GM21423 (cell line): ENCODE results near the gene TTLL8.
"Not testable (repeated sequence)": the region's sequence is repeated elsewhere in the genome, so short reads cannot be mapped to it uniquely, and the experiment has no call there.

Experiments
- ATAC-seq: cut with Tn5 transposase; IDR thresholded peaks from one replicate; pipeline ENCODE4 v1.9.1; 2021; ENCODE audit warnings: mild to moderate bottlenecking, moderate library complexity; ENCODE audit not compliant: unreplicated experiment

The TTLL8 gene

DNA sequence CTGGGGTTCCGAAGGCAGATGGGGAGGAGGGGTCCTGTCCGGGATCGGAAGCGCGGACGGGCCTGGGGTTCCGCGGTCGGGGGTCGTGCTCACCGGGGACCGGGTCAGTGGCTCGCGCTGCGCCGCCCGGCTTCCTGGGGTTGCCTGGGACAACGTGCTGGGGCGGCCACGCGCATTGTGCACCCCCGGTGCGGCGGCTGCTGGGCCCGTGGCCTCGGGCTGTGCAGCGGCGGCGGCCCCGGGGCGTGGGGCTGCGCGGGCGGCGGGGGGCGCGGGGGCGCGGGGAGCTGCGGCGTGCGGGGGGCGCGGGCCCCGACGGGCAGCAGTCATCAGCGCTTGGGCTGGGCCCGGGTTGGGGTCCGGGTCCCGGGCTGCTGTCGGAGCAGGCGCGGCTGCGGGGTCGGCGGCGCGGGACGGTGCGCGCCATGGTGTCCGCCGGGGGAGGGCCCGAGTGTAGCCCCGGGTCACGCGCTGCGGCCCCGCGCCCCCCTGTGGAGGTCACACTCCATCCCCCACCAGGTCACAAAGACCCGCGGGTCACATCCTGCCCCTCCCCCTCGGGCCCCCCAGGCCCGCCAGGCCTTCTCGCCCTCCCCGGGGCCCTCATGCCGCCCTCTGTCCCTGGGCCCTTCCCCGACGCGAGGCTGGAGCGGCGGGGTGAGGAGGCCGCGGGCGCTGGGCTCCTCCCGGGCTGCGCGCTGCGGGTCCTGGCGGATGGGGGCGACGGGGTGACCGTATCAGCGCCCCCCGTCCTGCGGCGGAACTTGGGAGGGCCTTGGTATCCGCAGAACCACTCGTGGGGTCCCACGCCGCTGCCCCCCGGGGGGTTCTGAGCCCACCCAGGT, at the start of gene TTLL8:
Gene TTLL8, minus strand, starts transcription at position 238 of the 845 bp plus-strand sequence.
- ATAC-seq = no peak

DNA sequence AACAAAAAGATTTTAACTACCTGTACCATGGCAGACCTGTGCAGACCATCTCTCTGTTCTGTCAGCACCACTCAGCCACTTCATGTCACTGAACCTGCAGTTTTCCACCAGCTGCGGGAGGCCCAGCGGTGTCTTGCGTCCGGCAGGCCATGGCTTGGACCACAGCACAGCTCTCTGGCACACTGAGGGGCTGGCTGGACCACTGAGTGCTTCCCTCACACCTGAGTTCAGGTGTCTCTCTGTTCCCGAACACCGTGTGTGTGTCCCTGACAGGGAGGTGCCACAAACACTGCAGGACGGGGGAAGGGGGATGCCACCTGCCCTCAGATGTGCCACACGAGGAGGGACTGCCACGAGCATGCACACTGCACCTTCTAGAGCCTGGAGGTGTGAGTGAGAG, 49.4 kb upstream of the TTLL8 start:
- ATAC-seq = no peak

DNA sequence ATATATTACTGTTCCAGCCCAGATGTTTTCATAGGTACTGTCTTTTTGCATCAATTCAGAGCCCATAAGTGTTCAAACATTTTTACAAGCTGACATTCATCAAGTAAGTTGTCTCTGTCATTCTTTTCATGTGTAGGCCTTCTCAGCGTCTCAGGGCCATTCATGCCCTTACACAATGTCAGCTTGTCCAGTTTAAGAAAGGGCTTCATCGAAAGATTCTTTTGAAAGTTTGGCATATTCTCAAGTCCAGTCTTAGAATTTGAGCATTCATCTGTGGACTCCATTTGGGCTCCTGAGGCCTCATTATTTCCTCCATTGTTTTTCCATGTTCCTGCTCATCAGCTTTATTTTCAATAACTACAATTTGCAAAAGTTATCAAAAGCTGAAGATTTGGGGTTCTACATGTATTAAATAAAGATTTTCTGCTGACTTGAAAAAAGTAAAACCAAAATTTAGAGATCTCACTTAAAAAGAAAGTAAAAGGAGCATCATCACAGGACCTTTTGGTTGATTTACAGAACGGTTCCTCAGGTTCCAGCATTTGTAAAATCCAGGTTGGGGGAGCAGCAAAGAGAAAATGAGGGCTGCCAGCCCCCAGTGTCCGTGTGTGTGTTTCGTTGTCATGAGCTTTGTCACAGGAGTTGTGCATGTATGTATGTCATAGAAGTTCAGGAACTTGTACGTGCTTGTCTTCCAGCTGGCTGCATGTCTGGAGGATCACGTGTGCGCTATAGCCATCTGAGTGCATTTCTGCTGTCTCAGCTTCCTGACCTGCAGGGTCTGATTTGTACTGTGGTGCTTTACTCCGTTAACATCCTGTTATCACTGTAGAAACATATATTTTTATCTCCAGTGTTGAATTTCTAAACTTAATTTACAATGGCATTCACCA, 47.4 kb upstream of the TTLL8 start:
- no peak for ATAC-seq

DNA sequence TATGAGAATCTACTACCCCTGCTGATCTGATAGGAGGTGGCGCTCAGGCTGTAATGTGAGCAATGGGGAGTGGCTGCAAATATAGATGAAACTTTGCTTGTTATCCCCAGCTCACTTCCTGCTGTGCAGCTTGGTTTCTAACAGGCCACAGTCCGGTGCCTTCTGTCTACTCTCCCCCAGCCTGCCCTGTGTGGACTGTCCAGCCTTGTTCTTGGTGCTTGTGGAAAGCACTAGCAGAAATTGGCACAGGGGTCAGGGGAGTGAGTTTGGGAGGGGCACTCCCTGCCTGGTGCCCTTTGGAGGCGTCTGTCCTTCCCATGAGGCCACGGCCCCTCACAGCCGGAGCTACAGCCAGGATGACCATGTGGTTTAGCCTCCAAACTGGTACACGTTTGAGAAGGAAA, 46.0 kb upstream of the TTLL8 start:
- no peak for ATAC-seq

DNA sequence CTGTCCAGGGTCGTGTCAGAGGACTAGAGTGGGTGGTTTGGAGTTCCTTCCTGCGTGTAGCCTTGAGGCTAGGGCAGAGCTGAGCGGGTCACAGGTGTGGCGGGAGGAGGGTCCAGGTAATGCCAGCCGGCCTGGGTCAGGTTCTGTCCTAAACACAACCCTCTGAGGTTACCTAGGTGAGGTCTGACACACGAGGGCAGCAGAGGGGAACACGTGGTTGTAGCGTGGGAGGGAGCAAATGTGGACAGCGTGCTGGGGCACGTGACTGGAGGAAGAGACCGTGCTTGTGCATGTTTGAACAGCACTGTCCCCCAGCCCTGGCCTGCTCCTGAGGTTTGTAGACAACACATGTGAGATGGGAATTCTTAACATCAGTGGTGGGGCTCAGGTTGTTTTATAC, 44.8 kb upstream of the TTLL8 start:
- no peak for ATAC-seq

DNA sequence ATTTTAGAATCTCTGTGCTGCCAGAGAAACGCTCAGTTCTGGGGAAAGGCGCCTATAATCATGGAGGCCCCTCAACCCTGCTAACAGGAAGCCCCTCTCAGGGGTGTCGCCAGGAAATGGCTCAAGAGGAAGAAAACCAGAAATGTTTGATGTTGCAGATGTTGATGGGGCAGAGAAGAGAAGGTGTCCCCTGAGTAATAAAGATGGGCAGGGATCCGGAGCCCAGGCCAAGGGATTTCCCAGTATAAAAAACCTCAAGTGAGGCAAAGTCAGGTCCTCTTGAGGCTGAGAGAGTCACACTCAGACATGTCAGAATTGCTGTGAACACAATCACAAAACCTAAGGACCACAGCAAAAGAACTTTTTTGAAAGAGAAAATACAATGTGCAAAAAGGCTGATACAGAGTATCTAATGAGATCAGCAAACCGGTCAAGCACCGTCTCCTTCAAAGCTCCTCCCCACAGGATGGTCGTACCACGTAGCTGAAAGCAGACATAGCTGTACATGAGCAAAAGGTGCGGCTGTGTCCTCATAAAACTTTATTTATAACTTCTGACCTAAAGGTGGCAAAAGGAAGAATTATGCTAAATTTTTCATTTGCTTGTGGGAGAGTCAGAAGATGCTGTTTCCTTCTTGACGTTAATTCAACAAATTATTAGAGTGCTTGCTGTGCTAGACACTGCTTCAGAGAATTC, 43.9 kb upstream of the TTLL8 start:
- ATAC-seq = no peak

DNA sequence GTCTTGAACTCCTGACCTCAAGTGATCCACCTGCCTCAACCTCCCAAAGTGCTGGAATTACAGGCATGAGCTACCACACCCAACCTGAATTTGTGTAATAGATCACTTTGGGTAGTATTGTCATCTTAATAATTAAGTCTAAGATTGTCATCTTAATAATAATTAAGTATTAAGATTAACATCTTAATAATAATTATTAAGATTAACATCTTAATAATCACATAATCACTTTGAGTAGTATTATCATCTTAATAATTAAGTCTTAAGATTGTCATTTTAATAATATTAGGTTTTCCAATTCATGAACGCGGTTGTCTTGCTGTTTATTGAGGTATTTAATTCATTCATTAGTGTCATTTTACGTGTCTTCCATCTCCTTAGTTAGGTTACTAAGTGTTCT, 40.0 kb upstream of the TTLL8 start:
- ATAC-seq = no peak

DNA sequence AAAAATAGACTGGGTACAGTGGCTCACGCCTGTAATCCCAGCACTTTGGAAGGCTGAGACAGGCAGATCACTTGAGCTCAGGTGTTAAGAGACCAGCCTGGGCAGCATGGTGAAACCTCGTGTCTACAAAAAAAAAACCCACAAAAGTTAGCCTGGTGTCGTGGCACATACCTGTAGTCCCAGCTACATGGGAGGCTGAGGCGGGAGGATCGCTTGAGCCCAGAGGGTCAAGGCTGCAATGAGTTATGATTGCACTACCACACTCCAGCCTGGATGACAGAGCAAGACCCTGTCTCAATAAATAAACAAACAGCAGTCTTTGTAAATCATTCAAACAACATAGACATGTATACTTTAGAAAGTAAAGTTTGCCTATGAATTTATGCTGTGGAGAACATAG, 34.2 kb upstream of the TTLL8 start:
- ATAC-seq = no peak

DNA sequence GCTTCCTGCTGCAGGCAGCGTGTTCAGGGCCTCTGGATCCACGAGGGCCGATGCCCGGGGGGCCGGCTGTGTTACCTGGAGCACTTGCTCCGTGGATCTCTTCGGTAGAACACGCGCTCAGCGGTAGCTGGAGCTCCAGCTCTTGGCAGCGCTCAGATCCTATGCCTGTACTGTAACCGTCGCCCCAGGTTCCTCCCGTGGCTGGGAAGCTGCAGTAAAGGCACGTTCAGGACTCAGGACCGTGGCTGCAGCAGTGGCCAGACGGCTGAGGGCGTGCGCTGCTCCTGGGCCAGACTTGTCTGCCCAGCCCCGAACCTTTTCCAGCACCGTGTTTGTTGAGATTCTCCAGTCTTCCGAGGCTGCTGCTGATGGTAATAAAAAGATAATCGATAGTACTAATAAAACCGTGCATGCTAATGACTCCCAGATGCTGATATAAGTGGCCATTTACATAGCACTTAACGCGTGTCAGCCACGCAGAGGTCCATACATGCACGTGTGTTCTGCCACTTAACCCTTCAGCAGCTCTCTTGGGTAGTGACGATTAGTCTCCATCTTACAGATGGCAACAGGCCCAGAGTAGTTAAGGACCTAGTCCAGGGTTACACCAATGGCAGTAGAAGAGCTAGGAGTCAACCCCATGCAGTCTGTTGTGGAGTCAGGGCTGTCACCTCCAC, 33.1 kb upstream of the TTLL8 start:
- ATAC-seq = no peak

DNA sequence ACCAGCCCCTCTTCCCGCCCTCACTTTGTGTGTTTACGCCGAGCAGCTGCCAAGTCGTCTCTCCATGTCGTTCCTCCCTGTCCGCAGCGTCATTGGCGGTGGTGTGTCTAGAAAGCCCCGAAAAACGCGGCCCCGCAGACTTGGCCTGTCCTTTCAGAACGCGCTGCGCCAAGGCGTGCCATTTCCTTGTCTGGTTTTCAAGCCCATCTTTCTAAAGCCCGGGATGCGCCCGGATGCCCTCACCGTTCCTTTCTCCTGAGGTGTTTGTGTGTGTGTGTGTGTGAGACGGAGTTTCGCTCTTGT, 32.3 kb upstream of the TTLL8 start:
- no peak for ATAC-seq

DNA sequence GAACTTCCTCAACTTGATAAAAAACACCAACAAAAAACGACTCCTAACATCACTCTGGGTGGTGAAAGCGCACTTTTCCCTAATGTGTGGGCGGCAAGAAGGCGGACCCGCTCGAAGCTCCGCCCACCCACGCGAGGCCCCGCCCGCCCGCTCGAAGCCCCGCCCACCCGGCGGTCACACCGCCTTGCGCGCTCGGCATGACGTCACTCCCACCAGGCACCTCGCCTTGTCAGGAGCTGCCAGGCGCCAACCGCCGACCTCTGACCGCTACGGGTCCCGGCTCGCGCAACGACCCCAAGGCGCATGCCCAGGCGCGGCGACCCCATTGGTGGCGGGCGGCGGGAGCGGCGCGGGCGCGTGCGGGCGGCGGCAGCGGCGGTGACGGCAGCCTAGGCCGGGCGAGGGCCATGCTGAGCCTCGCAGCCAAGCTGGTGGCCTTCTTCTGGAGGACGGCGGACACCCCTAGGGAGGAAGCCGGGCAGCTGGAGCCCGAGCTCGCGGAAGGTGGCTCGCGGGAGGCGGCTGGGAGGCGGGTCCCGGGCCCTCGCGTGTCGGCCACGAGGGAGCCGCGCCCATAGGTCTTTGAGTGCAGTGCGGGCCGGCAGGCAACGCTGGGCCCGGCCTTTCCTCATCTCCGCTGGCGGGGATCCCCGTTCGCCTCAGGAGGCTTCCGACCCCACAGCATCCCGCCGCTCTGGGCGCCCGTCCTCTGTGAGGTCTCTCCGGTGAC, 31.7 kb upstream of the TTLL8 start, which contains the start of gene MOV10L1:
Gene MOV10L1, plus strand, starts transcription at position 325 of the 730 bp plus-strand sequence. Its CDS starts 83 bp downstream, at position 408.
- ATAC-seq = no peak

DNA sequence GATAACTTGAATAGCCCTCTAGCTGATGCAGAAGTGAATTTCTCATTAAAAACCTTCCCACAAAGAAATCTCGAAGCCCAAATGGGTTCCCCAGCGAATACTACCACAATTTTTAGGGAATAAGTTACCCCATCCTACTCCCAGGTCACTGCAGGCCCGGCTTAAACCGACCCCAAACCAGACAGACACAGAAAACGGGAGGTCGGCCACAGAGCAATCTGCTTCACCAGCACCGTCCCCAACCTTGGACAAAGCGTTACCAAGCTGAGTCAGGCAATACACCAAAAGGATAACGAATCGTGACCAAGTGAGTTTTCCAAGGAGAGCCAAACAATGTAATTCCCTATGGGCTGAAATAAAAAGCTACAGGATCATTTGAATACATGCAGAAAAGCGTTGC, 31.1 kb upstream of the TTLL8 start:
- no peak for ATAC-seq

DNA sequence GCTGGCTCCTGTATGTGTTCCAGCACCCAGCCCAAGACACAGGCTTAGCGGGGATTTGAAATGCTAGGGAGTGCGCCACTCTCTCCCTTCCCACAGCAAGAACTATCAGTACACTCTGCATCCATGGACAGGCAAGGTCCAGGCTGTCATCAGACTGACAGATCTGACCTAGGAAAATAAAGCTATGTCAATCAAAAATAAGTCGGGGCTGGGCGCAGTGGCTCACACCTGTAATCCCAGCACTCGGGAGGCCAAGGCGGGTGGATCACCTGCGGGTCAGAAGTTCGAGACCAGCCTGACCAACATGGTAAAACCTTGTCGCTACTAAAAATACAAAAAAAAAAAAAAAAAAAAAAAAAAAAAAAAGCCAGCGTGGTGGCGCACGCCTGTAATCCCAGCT, 30.0 kb upstream of the TTLL8 start:
- no peak for ATAC-seq

DNA sequence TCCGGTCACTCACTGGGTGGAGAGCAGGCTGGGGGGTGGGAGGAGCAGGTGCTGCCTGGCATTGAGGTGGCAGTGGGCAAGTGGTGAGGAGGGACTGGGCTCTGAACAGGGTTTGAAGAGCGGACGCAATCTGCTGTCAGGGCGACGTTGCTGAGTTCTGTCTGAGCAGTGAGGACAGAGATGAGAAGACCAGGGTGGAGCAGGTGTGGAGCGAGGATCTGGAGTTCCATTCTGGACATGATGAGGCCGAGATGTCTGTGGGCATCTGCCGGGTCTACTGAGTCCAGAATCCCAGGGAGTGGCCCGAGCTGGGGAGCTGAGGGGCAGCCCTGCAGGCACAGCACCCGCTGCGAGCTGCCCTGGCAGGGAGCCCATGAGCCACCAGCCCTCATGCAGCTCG, 29.5 kb upstream of the TTLL8 start:
- no peak for ATAC-seq

DNA sequence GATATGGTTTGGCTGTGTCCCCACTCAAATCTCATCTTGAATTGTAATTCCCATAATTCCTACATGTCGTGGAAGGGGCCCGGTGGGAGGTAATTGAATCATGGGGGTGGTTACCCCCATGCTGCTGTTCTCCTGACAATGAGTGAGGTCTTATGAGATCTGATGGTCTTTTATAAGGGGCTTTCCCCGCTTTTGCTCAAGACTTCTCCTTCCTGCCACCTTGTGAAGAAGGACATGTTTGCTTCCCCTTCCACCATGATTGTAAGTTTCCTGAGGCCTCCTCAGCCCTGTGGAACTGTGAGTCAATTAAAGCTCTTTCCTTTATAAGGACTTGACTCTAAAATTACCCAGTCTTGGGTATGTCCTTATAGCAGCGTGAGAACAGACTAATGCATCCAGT, 28.9 kb upstream of the TTLL8 start:
- ATAC-seq = not testable (repeated sequence)

DNA sequence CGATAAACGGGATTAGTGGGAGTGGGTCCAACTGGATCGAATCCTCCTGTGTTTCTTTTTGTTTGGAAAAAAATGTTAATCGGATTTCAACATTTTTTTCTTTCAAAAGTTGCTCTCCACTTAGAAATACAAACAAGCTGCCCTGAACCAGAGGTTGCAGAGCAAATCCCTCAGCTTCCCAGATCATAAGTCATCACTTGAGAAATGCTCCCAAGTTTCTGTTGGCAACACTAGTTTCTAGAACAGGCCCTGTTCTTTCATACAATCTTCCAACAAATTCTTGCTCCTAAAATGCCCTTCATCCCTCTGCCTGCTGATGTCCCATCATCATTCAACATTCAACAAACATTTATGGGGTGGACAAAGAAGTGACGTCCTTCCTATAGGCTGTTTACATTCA, 28.4 kb upstream of the TTLL8 start:
- ATAC-seq = no peak

DNA sequence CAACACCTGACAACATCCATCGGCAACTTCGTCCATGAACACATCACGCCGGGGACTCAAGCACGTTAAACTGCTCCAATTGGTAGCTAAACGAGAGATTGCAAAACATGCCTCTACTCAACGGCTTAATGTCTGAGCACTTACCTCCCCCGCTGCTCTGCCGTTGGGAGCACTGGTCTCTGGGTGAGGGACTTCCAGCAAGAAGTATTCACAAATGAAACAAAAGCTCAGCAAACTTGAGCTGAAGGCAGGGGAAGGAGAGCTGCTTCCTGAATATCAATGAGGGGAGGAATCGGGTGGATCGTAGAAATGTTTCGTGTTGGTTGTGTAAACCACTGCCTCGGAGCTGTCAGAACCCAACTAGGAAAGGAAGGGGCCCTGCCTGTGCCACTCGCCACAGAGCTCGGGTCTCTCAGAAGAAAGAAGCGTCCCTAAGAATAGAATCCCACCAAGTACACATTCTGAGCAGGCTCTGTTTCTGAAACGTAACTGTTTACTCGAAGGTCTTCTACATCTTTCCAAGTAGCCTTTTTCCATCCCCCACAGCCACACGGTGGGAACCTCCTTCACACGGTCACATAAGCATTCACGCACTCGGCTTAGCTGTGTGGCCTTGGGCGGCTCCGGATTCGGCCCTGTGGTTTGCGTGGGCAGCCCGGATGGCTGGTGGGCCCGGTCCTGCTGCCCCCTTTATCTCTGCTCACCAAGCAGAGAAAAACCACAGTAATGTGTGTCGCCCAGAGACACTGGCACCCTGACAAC, 27.3 kb upstream of the TTLL8 start, which contains the start of gene MLC1:
Gene MLC1, minus strand, starts transcription at position 216 of the 762 bp plus-strand sequence. CDS start 524 bp downstream, outside the sequence.
- ATAC-seq = no peak

DNA sequence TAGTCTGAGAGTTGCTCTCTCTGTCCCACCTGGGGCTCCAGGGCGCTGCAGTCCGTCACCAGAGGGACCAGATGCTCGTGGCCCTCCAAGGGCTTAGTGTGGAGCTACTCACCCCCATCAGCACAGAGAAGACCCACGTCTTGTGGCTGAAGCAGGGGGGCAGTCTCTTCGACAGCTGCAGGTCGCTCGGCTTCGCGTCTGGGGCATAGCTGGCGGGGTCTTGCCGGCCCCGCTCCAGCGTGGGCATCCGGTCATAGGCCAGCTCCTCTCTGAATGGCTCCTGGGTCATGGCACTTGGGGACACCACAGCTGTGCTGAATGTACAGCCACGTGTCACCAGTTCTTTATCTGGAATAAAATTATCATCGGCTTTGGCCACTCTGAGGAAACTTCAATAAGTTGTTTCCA, 26.5 kb upstream of the TTLL8 start:
- no peak for ATAC-seq

DNA sequence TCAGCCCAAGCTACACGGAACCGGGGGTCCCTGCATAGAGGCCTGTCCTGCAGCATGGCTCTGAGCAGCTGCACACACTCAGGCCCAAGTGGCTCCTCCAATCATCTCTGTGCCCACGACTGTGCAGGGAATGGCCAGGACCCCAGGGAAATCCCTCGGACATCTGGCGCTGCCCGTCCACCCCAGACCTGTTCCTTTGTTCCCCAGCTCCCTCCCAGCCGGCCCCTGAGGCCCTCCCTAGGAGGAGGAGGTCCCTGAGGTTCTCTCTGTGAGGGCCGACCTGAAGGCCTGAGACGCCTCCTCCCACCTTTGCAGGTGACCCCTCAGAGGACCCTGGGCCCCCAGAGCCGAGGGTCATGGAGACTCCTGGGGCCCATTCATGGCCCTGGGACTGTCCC, 26.0 kb upstream of the TTLL8 start:
- ATAC-seq = no peak
